DMS114 treated with DMSO at 0.1 percent for 48 hours (cell line): Measurements from ENCODE around the gene VEGFA.

ENCODE experiments used
- DNase-seq: peaks from one replicate; lab custom pipeline; 2025; ENCODE audit not compliant: unreplicated experiment; lab: John Stamatoyannopoulos, UW

Gene VEGFA

GRCh38 chr6:43784049-43784855, 14.2 kb downstream of the VEGFA start:
- no peak for DNase-seq

DNA sequence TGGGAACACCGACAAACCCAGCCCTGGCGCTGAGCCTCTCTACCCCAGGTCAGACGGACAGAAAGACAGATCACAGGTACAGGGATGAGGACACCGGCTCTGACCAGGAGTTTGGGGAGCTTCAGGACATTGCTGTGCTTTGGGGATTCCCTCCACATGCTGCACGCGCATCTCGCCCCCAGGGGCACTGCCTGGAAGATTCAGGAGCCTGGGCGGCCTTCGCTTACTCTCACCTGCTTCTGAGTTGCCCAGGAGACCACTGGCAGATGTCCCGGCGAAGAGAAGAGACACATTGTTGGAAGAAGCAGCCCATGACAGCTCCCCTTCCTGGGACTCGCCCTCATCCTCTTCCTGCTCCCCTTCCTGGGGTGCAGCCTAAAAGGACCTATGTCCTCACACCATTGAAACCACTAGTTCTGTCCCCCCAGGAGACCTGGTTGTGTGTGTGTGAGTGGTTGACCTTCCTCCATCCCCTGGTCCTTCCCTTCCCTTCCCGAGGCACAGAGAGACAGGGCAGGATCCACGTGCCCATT, 15.3 kb downstream of the VEGFA start:
- no peak for DNase-seq

GRCh38 chr6:43785904-43786303, 15.9 kb downstream of the VEGFA start:
- DNase-seq = no peak

DNA sequence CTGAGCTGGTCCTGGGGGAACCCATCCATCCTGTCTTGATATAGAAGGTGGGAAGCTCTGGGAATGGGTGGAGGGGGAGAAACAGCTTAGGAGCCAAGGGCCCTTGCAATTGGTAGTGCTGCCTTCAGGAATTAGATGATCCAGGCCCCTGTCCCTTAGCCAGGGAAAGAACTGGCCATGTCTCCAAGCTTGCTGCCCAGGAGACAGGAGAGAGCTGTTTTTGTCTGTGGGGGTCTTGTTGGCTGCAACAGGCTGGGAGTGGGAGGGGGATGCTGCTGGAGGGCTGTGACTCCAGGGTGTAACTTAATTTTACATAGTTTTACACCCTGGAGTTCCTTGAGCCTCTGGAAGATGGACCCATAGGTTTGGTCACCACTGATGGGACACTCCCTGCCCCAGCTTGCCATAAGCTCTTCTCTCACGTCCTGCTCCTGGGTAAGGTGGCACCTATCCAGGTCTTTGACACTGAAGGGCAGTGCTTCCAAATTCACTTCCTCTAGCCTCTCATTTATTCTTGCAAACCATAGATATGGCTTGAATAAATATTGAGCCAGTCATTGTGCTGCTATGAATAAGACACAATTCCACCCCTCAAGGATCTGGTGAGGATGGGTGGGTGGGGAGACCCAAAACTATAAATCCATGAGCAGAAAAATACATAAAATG, 16.8 kb downstream of the VEGFA start:
- DNase-seq = no peak

DNA sequence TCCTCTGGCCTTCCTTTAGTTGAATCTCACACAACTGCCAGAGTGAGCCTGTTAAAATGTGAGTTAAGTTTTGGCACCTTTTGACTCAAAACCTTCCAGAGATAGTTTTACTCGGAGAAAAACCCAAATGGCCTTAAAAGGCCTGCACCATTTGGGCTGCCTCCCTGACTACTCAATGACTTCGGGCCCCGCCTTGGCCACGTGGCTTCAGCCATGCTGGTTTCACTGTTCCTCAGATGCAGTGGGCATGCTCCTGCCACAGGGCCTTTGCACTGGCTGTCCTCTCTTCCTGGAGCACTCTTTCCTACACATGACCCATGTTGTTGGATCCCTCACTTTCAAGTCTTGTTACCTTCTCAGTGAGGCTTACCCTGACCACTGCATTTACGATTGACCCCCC, 18.3 kb downstream of the VEGFA start:
- no peak for DNase-seq

- DNase-seq = no peak
Observed at GRCh38 chr6:43789447-43789846, 19.4 kb downstream of the VEGFA start.

DNA sequence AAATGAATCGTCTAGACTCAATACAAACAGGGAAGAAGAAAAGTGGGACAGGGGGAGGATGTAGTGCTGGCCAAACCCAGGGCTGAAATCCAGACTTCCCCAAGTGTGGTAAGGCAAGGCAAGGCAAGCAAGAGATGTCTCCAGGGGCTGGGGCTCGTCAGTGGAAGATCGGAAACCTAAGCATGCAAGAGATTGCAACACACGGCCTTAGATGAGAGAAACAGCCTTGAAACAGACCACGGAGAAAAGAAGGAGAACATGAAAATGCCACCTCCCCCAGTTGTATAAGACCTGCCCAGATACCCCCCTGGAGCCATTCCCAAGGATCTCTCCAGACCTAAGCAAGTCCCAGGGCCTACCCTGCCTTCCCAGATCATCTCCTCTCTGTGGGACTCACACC, 20.0 kb downstream of the VEGFA start:
- DNase-seq = no peak

DNA sequence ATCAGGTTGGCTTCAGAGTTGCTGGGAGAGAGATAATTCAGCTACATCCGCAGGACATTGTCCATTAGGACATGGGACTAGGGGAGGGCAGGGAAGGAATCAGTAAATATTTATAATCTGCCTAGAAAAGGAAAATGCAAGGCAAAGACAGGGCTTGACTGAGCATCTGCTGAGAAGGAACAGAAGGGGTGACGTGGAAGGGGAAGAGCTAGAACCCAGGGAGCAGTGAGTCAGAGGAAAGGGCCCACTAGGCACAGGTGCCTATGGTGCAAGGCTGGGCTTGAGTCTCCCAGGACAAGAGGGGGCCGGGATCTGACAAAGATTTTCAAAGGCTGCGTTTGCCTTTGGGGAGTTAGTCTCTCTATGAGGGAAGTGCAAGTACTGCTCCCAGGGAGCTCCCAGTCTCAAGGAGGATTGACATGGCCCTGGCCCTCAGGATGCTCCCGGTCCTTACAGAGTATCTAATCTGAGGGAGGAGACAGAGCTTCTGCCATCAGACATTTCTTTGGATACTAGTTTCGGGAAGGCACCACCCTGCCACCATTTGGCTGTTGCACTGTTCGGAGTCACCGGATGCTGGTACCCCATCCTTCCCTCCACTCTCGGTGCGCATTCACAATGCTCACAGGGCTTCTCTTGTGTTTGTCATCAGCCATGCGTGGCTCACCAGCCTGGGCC, 21.9 kb downstream of the VEGFA start:
- DNase-seq = no peak

DNA sequence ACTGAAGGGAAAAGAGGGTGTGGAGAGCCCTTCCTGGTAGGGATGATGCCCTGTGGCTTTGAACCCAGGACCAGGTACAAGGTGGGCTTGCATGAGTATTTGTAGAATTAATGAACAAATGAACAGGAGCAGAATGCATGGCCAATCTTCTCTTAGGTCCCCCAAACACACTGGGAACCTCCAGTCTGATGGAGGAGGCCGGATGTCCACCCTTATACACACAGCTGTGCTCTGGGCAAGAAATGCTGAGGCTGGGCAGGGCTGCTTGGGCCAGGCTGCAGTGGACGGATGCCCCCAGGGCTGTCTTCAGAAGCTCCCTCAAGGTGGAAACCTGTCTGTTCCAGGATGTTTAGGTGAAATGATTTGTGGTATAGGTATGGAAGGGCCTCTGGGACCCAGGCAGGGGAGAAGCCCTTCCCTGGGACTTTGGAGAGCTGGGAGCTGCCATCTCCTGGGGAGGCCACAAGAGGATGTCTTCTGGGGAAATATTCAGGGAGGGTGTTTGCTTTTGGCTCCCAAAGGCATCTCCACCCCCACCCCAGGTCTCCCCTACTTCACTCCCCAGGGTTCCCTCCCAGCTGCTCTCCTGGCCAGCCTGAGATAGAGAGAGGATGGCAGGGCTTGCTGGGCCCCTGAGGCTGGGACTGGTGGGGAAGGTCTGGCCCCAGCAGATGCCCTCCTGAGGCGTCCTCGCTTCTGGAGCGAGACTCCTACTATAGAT, 23.3 kb downstream of the VEGFA start:
- DNase-seq = no peak

GRCh38 chr6:43793875-43794242, 23.8 kb downstream of the VEGFA start:
- no peak for DNase-seq

DNA sequence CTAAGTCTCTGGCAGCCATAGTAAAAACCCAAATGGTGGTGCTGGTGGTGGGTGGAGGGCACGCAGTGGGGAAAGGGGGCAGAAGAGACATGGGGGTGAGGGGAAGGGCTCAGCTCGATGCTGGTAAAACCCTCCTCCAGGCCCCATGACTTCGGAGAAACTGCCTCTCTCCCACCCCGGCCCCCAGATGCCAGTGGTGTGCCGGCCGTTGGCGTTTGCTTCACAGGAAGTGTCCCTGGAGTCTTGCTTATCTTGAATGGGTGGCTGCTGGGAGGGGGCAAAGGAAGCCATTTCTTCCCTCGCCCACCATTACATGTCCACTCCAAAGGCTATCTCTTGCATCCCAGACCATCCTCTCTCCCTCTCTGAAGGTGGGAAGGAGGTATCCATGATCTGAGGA, 25.4 kb downstream of the VEGFA start:
- no peak for DNase-seq

DNA sequence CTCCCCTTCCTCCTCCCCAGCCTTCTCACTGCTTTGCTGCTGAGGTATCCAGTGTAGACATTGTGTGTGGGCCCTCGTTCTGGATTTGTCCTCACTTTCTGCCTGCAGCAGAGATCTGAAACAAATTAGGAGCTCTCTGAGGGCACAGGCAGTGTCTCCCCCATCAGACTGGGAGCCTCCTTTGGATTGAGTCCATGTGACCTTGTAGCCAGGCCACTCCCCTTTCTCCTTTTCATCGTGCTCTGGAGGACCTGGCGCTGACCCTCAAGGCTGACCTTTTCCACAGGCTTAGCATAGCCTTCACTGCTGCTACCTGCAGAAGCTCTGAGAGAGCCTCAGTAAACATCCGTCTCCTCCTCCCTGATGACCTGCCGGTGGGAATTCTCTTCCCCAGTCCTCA, 26.2 kb downstream of the VEGFA start:
- DNase-seq = no peak

DNA sequence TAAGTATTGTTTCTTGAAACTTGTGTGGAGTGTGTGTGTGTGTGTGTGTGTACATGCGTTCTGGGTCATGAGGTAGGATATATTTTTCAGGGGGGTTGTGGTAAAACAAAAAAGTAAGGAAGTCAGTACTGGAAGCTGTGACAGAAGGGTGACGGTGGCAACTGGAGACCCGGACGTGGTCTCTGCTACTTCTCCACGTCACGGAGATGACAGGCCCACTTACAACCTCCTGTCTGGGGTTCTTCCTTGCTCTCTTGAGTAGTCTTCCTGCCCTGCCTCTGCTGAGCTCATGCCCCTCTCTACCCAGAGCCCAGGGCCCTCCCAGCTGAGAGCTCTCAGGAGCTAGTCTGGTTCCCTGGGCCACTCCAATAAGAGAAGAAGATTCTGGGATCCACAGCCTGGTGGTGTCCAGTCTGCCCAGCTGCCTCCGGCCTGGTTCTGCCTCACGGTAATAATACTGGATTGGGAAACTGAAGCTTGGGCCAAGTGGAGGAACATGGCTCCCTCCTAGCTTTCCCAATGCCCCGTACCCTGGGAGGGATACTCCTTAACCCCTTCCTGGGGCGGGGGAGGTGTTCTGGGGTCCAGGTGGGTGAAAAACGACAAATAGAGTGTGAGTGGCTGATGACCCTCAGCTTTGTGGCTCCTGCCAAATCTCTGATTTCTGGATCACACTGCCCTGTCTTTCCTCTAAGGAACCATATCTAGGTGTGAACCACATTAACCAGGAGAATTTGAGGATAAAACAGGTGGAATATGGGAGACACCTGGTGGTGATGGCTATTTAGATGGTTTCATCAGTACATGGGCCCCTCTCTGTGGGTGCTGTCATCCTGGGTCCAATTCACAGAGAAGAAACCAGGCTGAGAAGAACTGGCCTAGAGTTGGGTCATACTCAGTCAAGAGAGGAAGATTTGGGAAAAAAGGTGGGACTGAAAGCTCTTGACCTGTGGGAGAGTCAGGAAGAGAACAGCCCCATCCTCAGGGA, 27.2 kb downstream of the VEGFA start:
- DNase-seq = no peak

GRCh38 chr6:43797919-43798318, 27.9 kb downstream of the VEGFA start:
- DNase-seq = no peak

DNA sequence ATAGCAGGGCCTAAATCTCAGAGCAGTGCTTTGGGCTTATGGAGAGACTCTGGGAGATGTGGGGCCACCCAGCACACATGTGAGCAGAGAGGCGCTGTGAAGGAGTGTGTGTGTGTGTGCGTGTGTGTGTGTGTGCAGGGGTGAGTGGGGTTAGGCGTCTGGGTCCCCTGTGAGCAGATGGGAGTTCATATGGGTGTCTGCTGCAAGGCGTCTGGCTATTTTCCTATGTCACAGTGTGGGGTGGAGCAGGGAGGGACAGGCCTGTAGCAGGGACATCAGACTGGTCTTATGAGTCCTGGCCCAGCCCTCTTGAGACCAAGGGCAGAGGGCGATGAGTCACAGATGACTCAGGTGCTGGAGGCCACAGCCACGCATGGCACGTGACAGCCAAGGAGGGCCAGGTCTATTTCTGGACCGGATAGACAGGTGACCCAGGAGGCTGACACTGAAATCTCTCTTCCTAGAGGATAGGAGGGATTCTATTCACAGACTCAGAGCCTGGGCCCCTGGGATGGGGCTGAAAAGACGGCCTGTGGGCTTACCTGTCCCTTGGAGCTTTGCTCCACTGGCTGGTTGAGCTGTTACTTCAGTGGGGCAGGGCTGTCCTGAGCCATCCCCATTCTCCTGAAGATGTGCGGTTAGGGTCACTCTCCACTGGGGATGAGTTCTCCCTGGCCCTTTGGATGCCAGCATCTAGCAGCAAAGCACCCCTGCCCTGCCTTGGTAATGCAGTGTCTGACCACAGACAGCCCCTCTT, 28.9 kb downstream of the VEGFA start:
- no peak for DNase-seq

- DNase-seq = no peak
Observed at GRCh38 chr6:43799551-43800297, 29.7 kb downstream of the VEGFA start.

- no peak for DNase-seq
Observed at GRCh38 chr6:43800298-43800623, 30.2 kb downstream of the VEGFA start.

DNA sequence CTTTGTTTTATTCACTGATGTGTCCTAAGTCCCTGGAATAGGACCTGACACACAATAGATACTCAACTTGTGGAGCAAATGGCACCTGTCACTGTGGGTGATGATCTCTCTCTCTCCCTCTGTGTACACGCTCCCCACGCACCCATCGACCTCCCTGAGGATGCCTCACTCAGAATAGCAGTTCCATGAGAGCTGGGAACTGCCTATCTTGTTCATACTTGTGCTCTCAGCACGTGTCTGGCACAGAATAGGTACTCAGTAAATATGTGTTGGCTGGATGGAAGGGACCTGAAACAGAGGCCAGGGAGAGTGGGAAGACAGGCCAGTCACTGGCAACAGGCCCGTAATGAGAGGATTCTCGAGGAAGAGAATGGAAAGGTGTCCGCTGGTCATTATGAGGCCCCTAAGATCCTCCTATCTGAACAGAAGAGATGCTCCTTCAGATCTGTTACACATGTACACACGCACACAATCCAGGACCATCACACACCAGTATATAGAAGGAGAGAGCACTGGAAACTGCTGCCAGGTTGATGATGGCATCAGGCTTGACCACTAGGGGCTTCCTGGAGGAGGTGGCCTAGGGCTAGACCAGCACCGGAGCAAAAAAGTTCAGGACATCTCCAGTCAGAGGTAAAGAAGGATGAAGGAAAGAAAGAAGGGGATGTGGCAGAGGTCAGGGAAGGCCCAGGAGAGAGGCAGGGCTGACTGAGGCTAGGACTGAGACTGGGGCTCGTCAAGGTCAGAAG, 30.9 kb downstream of the VEGFA start:
- no peak for DNase-seq
